Lower leg skin (tissue), 4 donors: Measurements from ENCODE around the gene EML4. TPM values are rescaled to one million over a fixed set of nuclear protein-coding genes. Genes with fewer than 3 reads are reported as not detected.

Experiments
- DNase-seq, 2 donors: peaks; one replicate each; pipeline ENCODE4 v3.0.0-alpha.2; 2019; ENCODE audit warnings: low spot score in 2 of 2
- H3K4me3 ChIP-seq: fragments of 200-600 bp; sonication (generic); 2 replicates; pipeline ENCODE4 v1.5.1; 2017; ENCODE audit warnings: mild to moderate bottlenecking, low read depth; ENCODE audit not compliant: poor library complexity, severe bottlenecking
- POLR2A ChIP-seq, 2 donors: fragments of 450-650 bp; IDR thresholded peaks; one replicate each; pipeline ENCODE4 v1.6.1; 2016 to 2017; ENCODE audit warnings: antibody characterized with exemption in 2 of 2, mild to moderate bottlenecking in 1 of 2, moderate library complexity in 1 of 2
- WGBS, 2 donors: methylation state at CpG; one replicate each; pipeline ENCODE4 v1.1.5; 2018; 5-methylcytosine and 5-hydroxymethylcytosine counted together
- intact Hi-C: fragments of 100-400 bp; cut with DNase I; formaldehyde crosslinking; loops from one replicate; pipeline ENCODE4 v1.15.0; 2023; ENCODE audit warnings: low total_unique reads
- total RNA-seq, 4 donors: library from RNA; depleted of rRNA; stranded (reverse); fragments of >200 nt; gene quantifications; one replicate each; pipeline ENCODE4 v1.1.0, GENCODE V29; 2016
- TF ChIP-seq, protein P1 (sequence below), 3 donors: fragments of 450-650 bp; IDR thresholded peaks; one replicate each; pipeline ENCODE4 v1.5.1; 2016; ENCODE audit warnings: antibody characterized with exemption in 3 of 3, mild to moderate bottlenecking in 3 of 3, moderate library complexity in 2 of 3

EML4 gene
- total RNA-seq, 4 donors from 2014 or later = 29.5 to 37.4 (median 33.6) TPM

DNA sequence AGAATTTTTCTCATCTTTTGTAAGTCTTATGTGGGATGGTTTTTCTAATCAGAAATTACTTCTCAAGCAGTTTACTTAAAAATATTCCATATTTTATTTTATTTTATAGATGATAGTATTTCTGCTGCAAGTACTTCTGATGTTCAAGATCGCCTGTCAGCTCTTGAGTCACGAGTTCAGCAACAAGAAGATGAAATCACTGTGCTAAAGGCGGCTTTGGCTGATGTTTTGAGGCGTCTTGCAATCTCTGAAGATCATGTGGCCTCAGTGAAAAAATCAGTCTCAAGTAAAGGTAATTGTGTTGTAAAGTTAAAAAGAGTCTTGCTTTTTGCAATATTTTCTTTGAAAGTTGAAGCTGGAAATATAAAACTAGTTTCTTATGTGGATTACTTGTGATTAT lies 76.2 kb downstream of the EML4 start:
- no peak for DNase-seq
- no peak for TF ChIP-seq POLR2A (IDR thresholded peaks at IDR 0.05)
- TF ChIP-seq, protein P1, sequence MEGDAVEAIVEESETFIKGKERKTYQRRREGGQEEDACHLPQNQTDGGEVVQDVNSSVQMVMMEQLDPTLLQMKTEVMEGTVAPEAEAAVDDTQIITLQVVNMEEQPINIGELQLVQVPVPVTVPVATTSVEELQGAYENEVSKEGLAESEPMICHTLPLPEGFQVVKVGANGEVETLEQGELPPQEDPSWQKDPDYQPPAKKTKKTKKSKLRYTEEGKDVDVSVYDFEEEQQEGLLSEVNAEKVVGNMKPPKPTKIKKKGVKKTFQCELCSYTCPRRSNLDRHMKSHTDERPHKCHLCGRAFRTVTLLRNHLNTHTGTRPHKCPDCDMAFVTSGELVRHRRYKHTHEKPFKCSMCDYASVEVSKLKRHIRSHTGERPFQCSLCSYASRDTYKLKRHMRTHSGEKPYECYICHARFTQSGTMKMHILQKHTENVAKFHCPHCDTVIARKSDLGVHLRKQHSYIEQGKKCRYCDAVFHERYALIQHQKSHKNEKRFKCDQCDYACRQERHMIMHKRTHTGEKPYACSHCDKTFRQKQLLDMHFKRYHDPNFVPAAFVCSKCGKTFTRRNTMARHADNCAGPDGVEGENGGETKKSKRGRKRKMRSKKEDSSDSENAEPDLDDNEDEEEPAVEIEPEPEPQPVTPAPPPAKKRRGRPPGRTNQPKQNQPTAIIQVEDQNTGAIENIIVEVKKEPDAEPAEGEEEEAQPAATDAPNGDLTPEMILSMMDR (IDR thresholded peaks at IDR 0.05) = no peak
- intact Hi-C loops = no loop called here
- no peak overlapping the region for H3K4me3 ChIP-seq
- 81 to 82% methylated on average over 4 of the region's 4 CpGs for WGBS, 2 donors

GRCh38 chr2:42246562-42246961 lies 77.4 kb downstream of the EML4 start:
- intact Hi-C loops = no loop called here
- no peak for DNase-seq
- whole genome bisulfite sequencing, 2 donors = 75 to 88% methylated on average over 1 of the region's 1 CpG
- TF ChIP-seq, protein P1 (IDR thresholded peaks at IDR 0.05) = no peak
- no peak for TF ChIP-seq POLR2A (IDR thresholded peaks at IDR 0.05)
- H3K4me3 ChIP-seq = no peak overlapping the region

GRCh38 chr2:42248846-42249245 lies 79.7 kb downstream of the EML4 start:
- 43 to 52% methylated on average over 1 of the region's 1 CpG for WGBS, 2 donors
- no peak overlapping the region for H3K4me3 ChIP-seq
- intact Hi-C loops = no loop called here
- DNase-seq = no peak
- TF ChIP-seq, protein P1 (IDR thresholded peaks at IDR 0.05) = no peak

DNA sequence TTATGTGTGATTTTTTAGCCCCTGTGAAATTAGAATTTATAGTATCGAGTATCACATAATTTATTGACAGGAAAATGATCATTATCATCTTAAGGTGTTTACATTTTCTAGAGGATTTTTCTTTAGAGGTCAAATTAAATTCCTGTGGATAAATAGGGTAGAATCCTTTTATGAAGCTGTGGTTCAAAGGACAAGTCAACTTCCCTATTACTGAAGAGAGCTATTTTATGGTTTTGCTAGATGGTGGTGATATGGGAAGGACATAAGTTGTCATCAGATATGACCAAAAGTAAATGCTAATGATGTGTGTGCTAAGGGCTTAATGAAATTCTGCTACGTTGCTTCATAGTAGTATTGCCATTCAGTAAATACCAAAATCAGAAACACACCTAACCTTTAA lies 80.1 kb downstream of the EML4 start:
- WGBS, 2 donors = 42 to 56% methylated on average over 2 of the region's 2 CpGs
- no peak for DNase-seq
- intact Hi-C loops = no loop called here
- no peak overlapping the region for H3K4me3 ChIP-seq
- TF ChIP-seq, protein P1 (IDR thresholded peaks at IDR 0.05) = no peak
- TF ChIP-seq POLR2A (IDR thresholded peaks at IDR 0.05) = no peak

GRCh38 chr2:42249887-42250286 lies 80.7 kb downstream of the EML4 start:
- 26 to 35% methylated on average over 3 of the region's 3 CpGs for WGBS, 2 donors
- intact Hi-C loops = no loop called here
- TF ChIP-seq, protein P1 (IDR thresholded peaks at IDR 0.05) = no peak
- no peak for TF ChIP-seq POLR2A (IDR thresholded peaks at IDR 0.05)
- no peak overlapping the region for H3K4me3 ChIP-seq
- no peak for DNase-seq

GRCh38 chr2:42250925-42251324 lies 81.8 kb downstream of the EML4 start:
- WGBS, 2 donors = 96 to 100% methylated on average over 2 of the region's 2 CpGs
- H3K4me3 ChIP-seq = no peak overlapping the region
- no peak for DNase-seq
- TF ChIP-seq, protein P1 (IDR thresholded peaks at IDR 0.05) = no peak
- TF ChIP-seq POLR2A (IDR thresholded peaks at IDR 0.05) = no peak
- intact Hi-C loops = no loop called here
